ENCODE measurements around the gene SEMG1. TPM values are rescaled to one million over a fixed set of nuclear protein-coding genes. Genes with fewer than 3 reads are reported as not detected.

The SEMG1 gene
- total and polyA plus RNA-seq, 9 of the 15 experiments (the other 6 are each of a cell fraction or from before 2014, with no cell fraction given), result not detected

DNA sequence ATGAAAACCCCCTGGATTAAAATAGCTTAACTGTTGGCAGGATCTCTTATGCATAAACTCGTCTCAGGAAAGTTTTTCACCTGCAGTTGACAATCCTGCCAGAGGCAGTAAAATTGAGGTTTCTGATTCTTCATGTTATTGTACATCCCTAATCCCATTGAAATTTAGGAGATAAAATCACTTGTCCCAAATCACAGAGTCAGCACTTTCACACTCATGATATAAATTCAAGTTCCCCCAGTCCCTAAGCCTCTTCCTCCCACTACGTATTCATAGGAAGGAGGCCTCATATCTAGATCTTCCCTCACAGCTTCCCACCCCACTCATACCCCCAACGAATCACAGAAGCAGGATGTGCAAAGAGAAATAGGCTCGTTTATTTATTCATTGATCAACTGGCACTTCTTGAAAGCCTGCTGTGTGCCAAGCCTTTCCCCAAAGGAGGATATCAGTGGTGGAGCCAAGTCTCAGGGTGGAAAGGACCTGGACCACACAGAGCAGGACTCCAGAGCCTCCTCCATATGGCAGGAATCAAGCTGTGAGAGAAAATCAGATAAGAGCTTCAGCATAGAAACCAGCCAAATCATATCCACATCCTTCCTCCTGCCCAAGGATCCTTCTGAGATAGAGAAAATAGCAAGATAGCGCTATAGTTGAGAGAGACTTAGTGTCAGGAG is 45.2 kb downstream of the SEMG1 start:
- Histone ChIP-seq H3K27me3 (ENCODE audit: control insufficient read depth in 2 of 2, insufficient read depth in 2 of 2, low read length in 2 of 2) (no peaks in the 10 kb centered on the region; a peak in 2 of 5 replicates), H3K9ac (ENCODE audit: insufficient read depth in 1 of 2, low read depth in 2 of 2, low read length in 2 of 2) (no peak overlapping the region), H4K20me1 (replicated peaks; ENCODE audit: control insufficient read depth, insufficient read depth, low read length) (no peaks in the 10 kb centered on the region; the same call in 1 of the 2 replicates), H3K79me2 (ENCODE audit: control insufficient read depth, insufficient read depth, low read length) (no peaks in the 10 kb centered on the region), H3K4me2 (ENCODE audit: insufficient read depth, low read length) (no peak overlapping the region), H2AFZ (ENCODE audit: low read depth, low read length) (no peak overlapping the region), H3K36me3 (ENCODE audit: control insufficient read depth, insufficient read depth, low read length) (no peaks in the 10 kb centered on the region), H3K4me3 (no peak overlapping the region), H3K4me1 (replicated peaks in 1 of 2; ENCODE audit: control insufficient read depth in 2 of 2, insufficient read depth in 2 of 2, low read length in 2 of 2) (no peaks in the 10 kb centered on the region), H3K9me1 (ENCODE audit: control insufficient read depth, insufficient read depth, low read length) (no peaks in the 10 kb centered on the region), H3K9me3 (replicated peaks; ENCODE audit: control insufficient read depth, insufficient read depth, low read depth, low read length) (no peaks in the 10 kb centered on the region), H3K27ac (ENCODE audit: extremely low read depth, low read depth, low read length) (no peak overlapping the region)
- BruUV-seq (replicated peaks), result no TSS peak
- DNase-seq (ENCODE audit: extremely low read depth in 1 of 4, low spot score in 3 of 4) (no peak), ATAC-seq (no peak), FAIRE-seq (no peak)
- POLR2A ChIA-PET, result interaction anchor here (1.6 kb wide), 1 partner anchor 17 kb away, joined by 4 read pairs; no protein-coding TSS in a partner anchor
- WGBS (ENCODE audit: insufficient coverage, low coverage, missing lambda C conversion rate), result 1% methylated on average over 5 of the region's 5 CpGs
- intact Hi-C loops (cut with micrococcal nuclease) (no loop called here), in situ Hi-C loops (cut with MboI) (no loop called here)
- CTCF ChIA-PET (ENCODE audit: low intra/inter-chr PET ratio), result no interaction called here
- TF ChIP-seq, protein P1, sequence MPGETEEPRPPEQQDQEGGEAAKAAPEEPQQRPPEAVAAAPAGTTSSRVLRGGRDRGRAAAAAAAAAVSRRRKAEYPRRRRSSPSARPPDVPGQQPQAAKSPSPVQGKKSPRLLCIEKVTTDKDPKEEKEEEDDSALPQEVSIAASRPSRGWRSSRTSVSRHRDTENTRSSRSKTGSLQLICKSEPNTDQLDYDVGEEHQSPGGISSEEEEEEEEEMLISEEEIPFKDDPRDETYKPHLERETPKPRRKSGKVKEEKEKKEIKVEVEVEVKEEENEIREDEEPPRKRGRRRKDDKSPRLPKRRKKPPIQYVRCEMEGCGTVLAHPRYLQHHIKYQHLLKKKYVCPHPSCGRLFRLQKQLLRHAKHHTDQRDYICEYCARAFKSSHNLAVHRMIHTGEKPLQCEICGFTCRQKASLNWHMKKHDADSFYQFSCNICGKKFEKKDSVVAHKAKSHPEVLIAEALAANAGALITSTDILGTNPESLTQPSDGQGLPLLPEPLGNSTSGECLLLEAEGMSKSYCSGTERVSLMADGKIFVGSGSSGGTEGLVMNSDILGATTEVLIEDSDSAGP (CRISPR knock-in tag; IDR thresholded peaks at IDR 0.05), result no peak
- no peak for TF ChIP-seq SMARCE1 (IDR thresholded peaks at IDR 0.05)
- no peak for TF ChIP-seq COPS2 (conservative IDR thresholded peaks at IDR 0.05)
- no peak for TF ChIP-seq SP2 (IDR thresholded peaks at IDR 0.05; ENCODE audit: extremely low read depth, low read depth, low read length, poor library complexity, severe bottlenecking)
- TF ChIP-seq, protein P2, sequence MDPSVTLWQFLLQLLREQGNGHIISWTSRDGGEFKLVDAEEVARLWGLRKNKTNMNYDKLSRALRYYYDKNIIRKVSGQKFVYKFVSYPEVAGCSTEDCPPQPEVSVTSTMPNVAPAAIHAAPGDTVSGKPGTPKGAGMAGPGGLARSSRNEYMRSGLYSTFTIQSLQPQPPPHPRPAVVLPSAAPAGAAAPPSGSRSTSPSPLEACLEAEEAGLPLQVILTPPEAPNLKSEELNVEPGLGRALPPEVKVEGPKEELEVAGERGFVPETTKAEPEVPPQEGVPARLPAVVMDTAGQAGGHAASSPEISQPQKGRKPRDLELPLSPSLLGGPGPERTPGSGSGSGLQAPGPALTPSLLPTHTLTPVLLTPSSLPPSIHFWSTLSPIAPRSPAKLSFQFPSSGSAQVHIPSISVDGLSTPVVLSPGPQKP (CRISPR knock-in tag; IDR thresholded peaks at IDR 0.05), result no peak
- no peak for TF ChIP-seq ZNF79 (CRISPR knock-in tag; IDR thresholded peaks at IDR 0.05; ENCODE audit: low read depth)
- peak; percentile 64 for TF ChIP-seq MAFK (IDR thresholded peaks at IDR 0.05; ENCODE audit: low read length)
- TF ChIP-seq POU5F1 (IDR thresholded peaks at IDR 0.05; ENCODE audit: borderline replicate concordance, low read depth, low read length, partially characterized antibody), result no peak
- no peak for TF ChIP-seq OTX1 (CRISPR knock-in tag; IDR thresholded peaks at IDR 0.05)
- no peak for TF ChIP-seq ZC3H8 (IDR thresholded peaks at IDR 0.05)
- TF ChIP-seq NCOR1 (IDR thresholded peaks at IDR 0.05), result no peak
- TF ChIP-seq NCOA2 (IDR thresholded peaks at IDR 0.05; ENCODE audit: partially characterized antibody in 2 of 2), result no peak
- TF ChIP-seq ZNF668 (CRISPR knock-in tag; IDR thresholded peaks at IDR 0.05), result no peak
- no peak for TF ChIP-seq ZNF165 (CRISPR knock-in tag; IDR thresholded peaks at IDR 0.05; ENCODE audit: borderline replicate concordance)
- TF ChIP-seq, protein P3, sequence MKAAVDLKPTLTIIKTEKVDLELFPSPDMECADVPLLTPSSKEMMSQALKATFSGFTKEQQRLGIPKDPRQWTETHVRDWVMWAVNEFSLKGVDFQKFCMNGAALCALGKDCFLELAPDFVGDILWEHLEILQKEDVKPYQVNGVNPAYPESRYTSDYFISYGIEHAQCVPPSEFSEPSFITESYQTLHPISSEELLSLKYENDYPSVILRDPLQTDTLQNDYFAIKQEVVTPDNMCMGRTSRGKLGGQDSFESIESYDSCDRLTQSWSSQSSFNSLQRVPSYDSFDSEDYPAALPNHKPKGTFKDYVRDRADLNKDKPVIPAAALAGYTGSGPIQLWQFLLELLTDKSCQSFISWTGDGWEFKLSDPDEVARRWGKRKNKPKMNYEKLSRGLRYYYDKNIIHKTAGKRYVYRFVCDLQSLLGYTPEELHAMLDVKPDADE (conservative IDR thresholded peaks at IDR 0.05; ENCODE audit: control insufficient read depth, low read depth, low read length), result no peak
- TF ChIP-seq, protein P4, sequence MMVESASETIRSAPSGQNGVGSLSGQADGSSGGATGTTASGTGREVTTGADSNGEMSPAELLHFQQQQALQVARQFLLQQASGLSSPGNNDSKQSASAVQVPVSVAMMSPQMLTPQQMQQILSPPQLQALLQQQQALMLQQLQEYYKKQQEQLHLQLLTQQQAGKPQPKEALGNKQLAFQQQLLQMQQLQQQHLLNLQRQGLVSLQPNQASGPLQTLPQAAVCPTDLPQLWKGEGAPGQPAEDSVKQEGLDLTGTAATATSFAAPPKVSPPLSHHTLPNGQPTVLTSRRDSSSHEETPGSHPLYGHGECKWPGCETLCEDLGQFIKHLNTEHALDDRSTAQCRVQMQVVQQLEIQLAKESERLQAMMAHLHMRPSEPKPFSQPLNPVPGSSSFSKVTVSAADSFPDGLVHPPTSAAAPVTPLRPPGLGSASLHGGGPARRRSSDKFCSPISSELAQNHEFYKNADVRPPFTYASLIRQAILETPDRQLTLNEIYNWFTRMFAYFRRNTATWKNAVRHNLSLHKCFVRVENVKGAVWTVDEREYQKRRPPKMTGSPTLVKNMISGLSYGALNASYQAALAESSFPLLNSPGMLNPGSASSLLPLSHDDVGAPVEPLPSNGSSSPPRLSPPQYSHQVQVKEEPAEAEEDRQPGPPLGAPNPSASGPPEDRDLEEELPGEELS (CRISPR knock-in tag; IDR thresholded peaks at IDR 0.05; ENCODE audit: borderline replicate concordance), result no peak
- TF ChIP-seq MAFF (IDR thresholded peaks at IDR 0.05; ENCODE audit: low read length), result peak; percentile 70
- TF ChIP-seq XRCC5 (IDR thresholded peaks at IDR 0.05; ENCODE audit: low read depth, low read length), result no peak

Measured in K562 (cell line).